ENCODE measurements around the gene SYK.

GRCh38 chr9:90939351-90939750 lies 137.7 kb downstream of the SYK start:
- TF ChIP-seq POLR2A (IDR thresholded peaks at IDR 0.05) (no peak), CTCF (IDR thresholded peaks at IDR 0.05) (no peak)
